ENCODE measurements around the gene MID1.

Gene MID1

GRCh38 chrX:10470009-10470408, 150.4 kb downstream of the MID1 start:
- Histone ChIP-seq H3K27me3 (ENCODE audit: low read depth, low read length) (no peaks in the 10 kb centered on the region), H3K79me2 (ENCODE audit: low read length) (no peaks in the 10 kb centered on the region), H3K9ac (ENCODE audit: low read length) (no peak overlapping the region), H2AFZ (ENCODE audit: low read depth, low read length) (no peak overlapping the region), H3K4me2 (ENCODE audit: low read length) (no peak overlapping the region), H3K4me3 (ENCODE audit: low read length) (no peak overlapping the region), H3K27ac (ENCODE audit: low read length) (no peak overlapping the region), H4K20me1 (ENCODE audit: insufficient read depth, low read length) (no peaks in the 10 kb centered on the region), H3K4me1 (ENCODE audit: low read length) (no peaks in the 10 kb centered on the region), H3K36me3 (replicated peaks; ENCODE audit: low read depth, low read length) (no peaks in the 10 kb centered on the region), H3K9me3 (ENCODE audit: insufficient read depth, low read length) (no peaks in the 10 kb centered on the region)
- TF ChIP-seq CTCF (IDR thresholded peaks at IDR 0.05; ENCODE audit: low read depth, low read length): no peak
- TF ChIP-seq EZH2phosphoT487 (IDR thresholded peaks at IDR 0.05; ENCODE audit: low read depth): no peak

GRCh38 chrX:10467793-10468192, 152.6 kb downstream of the MID1 start:
- Histone ChIP-seq H3K27ac (ENCODE audit: low read length) (no peak overlapping the region), H3K79me2 (ENCODE audit: low read length) (no peaks in the 10 kb centered on the region), H4K20me1 (ENCODE audit: insufficient read depth, low read length) (no peaks in the 10 kb centered on the region), H3K9ac (ENCODE audit: low read length) (no peak overlapping the region), H3K36me3 (replicated peaks; ENCODE audit: low read depth, low read length) (no peaks in the 10 kb centered on the region), H3K9me3 (ENCODE audit: insufficient read depth, low read length) (no peaks in the 10 kb centered on the region), H3K4me3 (ENCODE audit: low read length) (no peak overlapping the region), H2AFZ (ENCODE audit: low read depth, low read length) (no peak overlapping the region), H3K4me1 (ENCODE audit: low read length) (no peaks in the 10 kb centered on the region), H3K27me3 (ENCODE audit: low read depth, low read length) (no peaks in the 10 kb centered on the region), H3K4me2 (ENCODE audit: low read length) (no peak overlapping the region)
- TF ChIP-seq CTCF (IDR thresholded peaks at IDR 0.05; ENCODE audit: low read depth, low read length): no peak
- no peak for TF ChIP-seq EZH2phosphoT487 (IDR thresholded peaks at IDR 0.05; ENCODE audit: low read depth)

DNA sequence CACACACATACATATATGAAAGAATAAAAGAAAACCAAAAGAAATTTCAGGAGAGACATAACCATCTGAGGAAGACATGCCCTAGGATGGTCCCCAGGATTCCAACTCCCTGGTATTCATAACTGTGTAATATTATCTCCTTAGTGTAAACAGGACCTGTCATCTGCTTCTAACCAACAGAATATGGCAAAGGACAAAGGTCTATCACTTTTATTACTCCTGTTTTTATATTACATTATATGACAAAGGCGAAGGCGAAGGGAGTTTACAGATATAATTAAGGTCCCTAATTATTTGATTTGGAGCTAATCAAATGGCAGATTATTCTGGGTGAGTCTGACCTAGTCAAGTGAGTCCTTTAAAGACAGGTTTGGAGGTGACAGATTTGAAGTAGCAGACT, 155.1 kb downstream of the MID1 start:
- no peak overlapping the region for H3K4me2 ChIP-seq (ENCODE audit: low read length)
- no peaks in the 10 kb centered on the region for H3K27me3 ChIP-seq (ENCODE audit: low read depth, low read length)
- no peaks in the 10 kb centered on the region for H3K9me3 ChIP-seq (ENCODE audit: insufficient read depth, low read length)
- no peaks in the 10 kb centered on the region for H3K36me3 ChIP-seq (replicated peaks; ENCODE audit: low read depth, low read length)
- H3K4me1 ChIP-seq (ENCODE audit: low read length): no peaks in the 10 kb centered on the region
- H2AFZ ChIP-seq (ENCODE audit: low read depth, low read length): no peak overlapping the region
- H4K20me1 ChIP-seq (ENCODE audit: insufficient read depth, low read length): no peaks in the 10 kb centered on the region
- H3K4me3 ChIP-seq (ENCODE audit: low read length): no peak overlapping the region
- TF ChIP-seq CTCF (IDR thresholded peaks at IDR 0.05; ENCODE audit: low read depth, low read length): no peak
- H3K27ac ChIP-seq (ENCODE audit: low read length): no peak overlapping the region
- H3K9ac ChIP-seq (ENCODE audit: low read length): no peak overlapping the region
- H3K79me2 ChIP-seq (ENCODE audit: low read length): no peaks in the 10 kb centered on the region

GRCh38 chrX:10457092-10457491, 163.3 kb downstream of the MID1 start:
- H2AFZ ChIP-seq (ENCODE audit: low read depth, low read length): no peak overlapping the region
- H3K4me1 ChIP-seq (ENCODE audit: low read length): no peaks in the 10 kb centered on the region
- H3K4me2 ChIP-seq (ENCODE audit: low read length): no peak overlapping the region
- no peak overlapping the region for H3K9ac ChIP-seq (ENCODE audit: low read length)
- no peak overlapping the region for H3K27ac ChIP-seq (ENCODE audit: low read length)
- no peaks in the 10 kb centered on the region for H3K36me3 ChIP-seq (replicated peaks; ENCODE audit: low read depth, low read length)
- TF ChIP-seq CTCF (IDR thresholded peaks at IDR 0.05; ENCODE audit: low read depth, low read length): no peak
- TF ChIP-seq EZH2phosphoT487 (IDR thresholded peaks at IDR 0.05; ENCODE audit: low read depth): no peak
- H4K20me1 ChIP-seq (ENCODE audit: insufficient read depth, low read length): no peaks in the 10 kb centered on the region
- no peaks in the 10 kb centered on the region for H3K9me3 ChIP-seq (ENCODE audit: insufficient read depth, low read length)
- no peaks in the 10 kb centered on the region for H3K27me3 ChIP-seq (ENCODE audit: low read depth, low read length)
- no peaks in the 10 kb centered on the region for H3K79me2 ChIP-seq (ENCODE audit: low read length)
- H3K4me3 ChIP-seq (ENCODE audit: low read length): no peak overlapping the region
